HCT116 (cell line): ENCODE data around the gene HSPA4. TPM values are rescaled to one million over a fixed set of nuclear protein-coding genes. Genes with fewer than 3 reads are reported as not detected.

Experiments
- ATAC-seq: fragments of 200-7000 bp; cut with Tn5 transposase; 2 replicates; pipeline ENCODE4 v1.9.1; 2020; ENCODE audit warnings: mild to moderate bottlenecking, moderate library complexity
- BruUV-seq: library from RNA; stranded (reverse); fragments of 400-500 nt; replicated peaks from 2 replicates; lab custom pipeline; 2021; lab: Mats Ljungman, UMichigan
- CTCF ChIA-PET: fragments of 300-600 bp; sonication (Branson Sonifier 250); formaldehyde crosslinking; loops from one replicate; lab custom pipeline; 2021; ENCODE audit warnings: antibody characterized with exemption; lab: Charles Lee
- POLR2A ChIA-PET: fragments of 300-600, 350-600 bp; sonication (Branson Sonifier 250); formaldehyde crosslinking; loops from one replicate; lab custom pipeline; 2021; ENCODE audit warnings: antibody characterized with exemption; lab: Charles Lee
- RAD21 ChIA-PET, 2 experiments: fragments of 300-600 bp; sonication (Branson Sonifier 250); formaldehyde crosslinking; loops; one replicate each; lab custom pipeline; 2023; ENCODE audit warnings: low total read pairs in 2 of 2; ENCODE audit not compliant: uncharacterized antibody in 2 of 2, unreplicated experiment in 2 of 2, low non-redundant PET in 1 of 2; lab: Charles Lee
- DNase-seq: peaks from one replicate; pipeline ENCODE4 v3.0.0-alpha.2; 2010; ENCODE audit warnings: low read depth, low spot score
- H2AFZ ChIP-seq: fragments of 200-600 bp; shearing (Covaris generic), sonication (generic); 2 replicates; pipeline ENCODE4 v1.6.1; 2017; ENCODE audit warnings: low read depth, mixed run types, mixed read lengths, antibody characterized with exemption, low read length; ENCODE audit not compliant: poor library complexity, severe bottlenecking
- H3K27ac ChIP-seq: 2 replicates; pipeline ENCODE4 v1.5.1; 2012; ENCODE audit warnings: low read depth, low read length
- H3K27me3 ChIP-seq: fragments of 200-600 bp; sonication (generic); 2 replicates; pipeline ENCODE4 v1.6.1; 2016; ENCODE audit warnings: mixed run types, low read length, mixed read lengths; ENCODE audit not compliant: insufficient read depth
- H3K36me3 ChIP-seq, 2 experiments: fragments of 200-500 bp in 1 of 2; fragments of 200-600 bp in 1 of 2; sonication (Bioruptor generic) in 1 of 2; sonication (generic) in 1 of 2; 2 replicates each; pipeline versions ENCODE4 v1.5.1 to v1.6.1; 2014 to 2016; ENCODE audit warnings: low read length in 2 of 2, inconsistent platforms in 1 of 2, mixed read lengths in 1 of 2, mixed run types in 1 of 2; ENCODE audit not compliant: insufficient read depth in 2 of 2, control insufficient read depth in 1 of 2
- H3K4me1 ChIP-seq, 2 experiments: fragments of 200-600 bp in 1 of 2; sonication (generic) in 1 of 2; 2 replicates each; pipeline versions ENCODE4 v1.5.1 to v1.6.1; 2012 to 2017; ENCODE audit warnings: low read length in 2 of 2, inconsistent platforms in 1 of 2, mild to moderate bottlenecking in 1 of 2, mixed read lengths in 1 of 2, mixed run types in 1 of 2, moderate library complexity in 1 of 2; ENCODE audit not compliant: insufficient read depth in 2 of 2, control insufficient read depth in 1 of 2
- H3K4me2 ChIP-seq: fragments of 200-600 bp; sonication (generic); 2 replicates; pipeline ENCODE4 v1.6.1; 2017; ENCODE audit warnings: mixed run types, low read length, mixed read lengths
- H3K4me3 ChIP-seq, 2 experiments: fragments of 200-600 bp in 1 of 2; sonication (generic) in 1 of 2; replicated peaks in 1 of 2; 2 replicates each; pipeline ENCODE4 v1.5.1; 2011 to 2016; ENCODE audit warnings: low read length in 2 of 2, control low read depth in 1 of 2, low read depth in 1 of 2, mild to moderate bottlenecking in 1 of 2, mixed read lengths in 1 of 2, mixed run types in 1 of 2
- H3K79me2 ChIP-seq: fragments of 200-600 bp; sonication (generic); 2 replicates; pipeline ENCODE4 v1.6.1; 2017; ENCODE audit warnings: mild to moderate bottlenecking, mixed run types, low read length, moderate library complexity, mixed read lengths; ENCODE audit not compliant: insufficient read depth
- H3K9ac ChIP-seq: fragments of 200-600 bp; sonication (generic); 2 replicates; pipeline ENCODE4 v1.6.1; 2016; ENCODE audit warnings: low read length, mixed read lengths
- H3K9me2 ChIP-seq: fragments of 200-600 bp; sonication (generic), shearing (Covaris generic); 2 replicates; pipeline ENCODE4 v1.6.1; 2017; ENCODE audit warnings: mixed run types, mild to moderate bottlenecking, moderate library complexity; ENCODE audit not compliant: insufficient read depth
- H3K9me3 ChIP-seq, 2 experiments: fragments of 200-500 bp in 1 of 2; fragments of 200-600 bp in 1 of 2; sonication (Bioruptor generic) in 1 of 2; sonication (generic) in 1 of 2; 2 replicates each; pipeline ENCODE4 v1.6.1; 2014 to 2017; ENCODE audit warnings: low read length in 2 of 2, mixed read lengths in 2 of 2, inconsistent platforms in 1 of 2, low read depth in 1 of 2, mild to moderate bottlenecking in 1 of 2, mixed run types in 1 of 2, moderate library complexity in 1 of 2; ENCODE audit not compliant: control insufficient read depth in 1 of 2, insufficient read depth in 1 of 2
- H4K20me1 ChIP-seq: fragments of 200-600 bp; sonication (generic), shearing (Covaris generic); 2 replicates; pipeline ENCODE4 v1.6.1; 2017; ENCODE audit warnings: mixed run types, mild to moderate bottlenecking, moderate library complexity; ENCODE audit not compliant: insufficient read depth
- ATF3 ChIP-seq: IDR thresholded peaks from 2 replicates; pipeline ENCODE4 v1.6.1; 2012
- CBX3 ChIP-seq: IDR thresholded peaks from 2 replicates; pipeline ENCODE4 v1.6.1; 2012; ENCODE audit warnings: low read depth
- CTCF ChIP-seq, 3 experiments: fragments of 200-600 bp in 1 of 3; sonication (generic) in 1 of 3; IDR thresholded peaks in 2 of 3; conservative IDR thresholded peaks in 1 of 3; 2 replicates each; pipeline ENCODE4 v1.5.1; 2012 to 2017; ENCODE audit warnings: low read depth in 2 of 3, low read length in 2 of 3, antibody characterized with exemption in 1 of 3, borderline replicate concordance in 1 of 3, control low read depth in 1 of 3, mild to moderate bottlenecking in 1 of 3, mixed read lengths in 1 of 3, mixed run types in 1 of 3, moderate library complexity in 1 of 3; ENCODE audit not compliant: insufficient read depth in 1 of 3
- JUND ChIP-seq: IDR thresholded peaks from 2 replicates; pipeline ENCODE4 v1.6.1; 2012
- POLR2A ChIP-seq: IDR thresholded peaks from 2 replicates; pipeline ENCODE4 v1.7.0; 2011; ENCODE audit warnings: borderline replicate concordance; ENCODE audit not compliant: insufficient read depth, insufficient read length; ENCODE audit errors: extremely low read depth
- POLR2AphosphoS5 ChIP-seq: IDR thresholded peaks from 2 replicates; pipeline ENCODE4 v1.6.1; 2011; ENCODE audit warnings: mild to moderate bottlenecking, low read depth, low read length, moderate library complexity
- SP1 ChIP-seq: IDR thresholded peaks from 2 replicates; pipeline ENCODE4 v1.6.1; 2012; ENCODE audit warnings: low read depth
- ZNF274 ChIP-seq: fragments of 200-500 bp; sonication (Bioruptor generic); IDR thresholded peaks from 2 replicates; pipeline ENCODE4 v1.6.1; 2014; ENCODE audit warnings: mild to moderate bottlenecking, low read depth, low read length, inconsistent platforms
- intact Hi-C: fragments of 100-400 bp; cut with micrococcal nuclease; formaldehyde crosslinking; loops from 2 replicates; pipeline ENCODE4 v1.10.0; 2022
- total RNA-seq: library from RNA; stranded (reverse); gene quantifications from one replicate; pipeline ENCODE4 v1.2.1, GENCODE V29; 2021; ENCODE audit not compliant: unreplicated experiment
- TF ChIP-seq, protein P1 (sequence below): IDR thresholded peaks from 2 replicates; pipeline ENCODE4 v1.6.1; 2011; ENCODE audit warnings: mild to moderate bottlenecking, low read length, moderate library complexity; ENCODE audit not compliant: insufficient replicate concordance; ENCODE audit errors: extremely low read depth
- TF ChIP-seq, protein P2 (sequence below): IDR thresholded peaks from 2 replicates; pipeline ENCODE4 v1.6.1; 2012

HSPA4 gene
- total RNA-seq, 1 experiment from 2014 or later, result 212 TPM

DNA sequence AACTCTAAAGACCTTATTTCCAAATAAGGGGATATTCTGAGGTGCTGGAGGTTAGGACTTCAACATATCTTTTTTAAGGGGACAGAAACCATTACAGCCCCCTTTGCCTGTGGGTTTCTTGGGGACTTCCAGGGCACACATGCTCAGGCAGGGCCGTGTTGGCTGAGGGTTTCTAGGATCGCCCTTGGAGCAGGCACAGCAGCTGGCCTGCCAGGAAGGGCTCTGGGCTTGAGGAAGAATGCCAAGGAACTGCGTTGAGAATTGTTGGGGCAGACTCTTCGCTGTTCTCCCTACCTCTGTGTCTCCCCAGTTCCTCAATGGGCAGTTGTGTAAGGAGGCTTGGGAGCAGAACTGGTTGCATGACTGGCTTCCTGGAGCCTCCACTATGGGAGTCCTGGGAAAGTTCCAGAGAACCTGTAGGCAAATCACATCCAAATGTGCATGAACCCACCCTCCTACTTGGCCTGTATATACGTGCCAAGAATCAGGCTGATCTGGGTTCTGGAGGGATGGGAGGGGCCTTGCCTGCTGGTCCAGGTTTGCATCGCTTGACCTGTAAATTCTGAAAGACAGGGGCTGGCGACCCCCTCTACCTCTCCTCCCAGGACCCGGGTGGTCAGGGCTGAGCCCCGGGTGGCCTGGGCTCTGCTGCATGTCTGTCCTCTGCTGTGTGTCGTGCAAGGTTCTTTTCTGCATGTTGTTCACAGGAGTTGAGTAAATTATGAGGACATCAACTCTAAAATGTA is 65.5 kb downstream of the HSPA4 start:
- Histone ChIP-seq H3K4me2 (no peak overlapping the region), H3K79me2 (no peaks in the 10 kb centered on the region), H3K9me3 (no peaks in the 10 kb centered on the region), H4K20me1 (no peaks in the 10 kb centered on the region), H3K27ac (no peak overlapping the region), H3K36me3 (no peaks in the 10 kb centered on the region), H3K9me2 (no peaks in the 10 kb centered on the region), H3K9ac (no peak overlapping the region), H3K27me3 (no peaks in the 10 kb centered on the region), H2AFZ (no peak overlapping the region), H3K4me3 (no peak overlapping the region), H3K4me1 (no peaks in the 10 kb centered on the region)
- no peak for DNase-seq
- ChIA-PET POLR2A (no interaction called here), CTCF (interaction anchor here (1.6 kb wide), 1 partner anchor 131 kb away, joined by 8 read pairs; no protein-coding TSS in a partner anchor), RAD21 (no interaction called here)
- no peak for ATAC-seq
- no TSS peak for BruUV-seq
- TF ChIP-seq, protein P1, sequence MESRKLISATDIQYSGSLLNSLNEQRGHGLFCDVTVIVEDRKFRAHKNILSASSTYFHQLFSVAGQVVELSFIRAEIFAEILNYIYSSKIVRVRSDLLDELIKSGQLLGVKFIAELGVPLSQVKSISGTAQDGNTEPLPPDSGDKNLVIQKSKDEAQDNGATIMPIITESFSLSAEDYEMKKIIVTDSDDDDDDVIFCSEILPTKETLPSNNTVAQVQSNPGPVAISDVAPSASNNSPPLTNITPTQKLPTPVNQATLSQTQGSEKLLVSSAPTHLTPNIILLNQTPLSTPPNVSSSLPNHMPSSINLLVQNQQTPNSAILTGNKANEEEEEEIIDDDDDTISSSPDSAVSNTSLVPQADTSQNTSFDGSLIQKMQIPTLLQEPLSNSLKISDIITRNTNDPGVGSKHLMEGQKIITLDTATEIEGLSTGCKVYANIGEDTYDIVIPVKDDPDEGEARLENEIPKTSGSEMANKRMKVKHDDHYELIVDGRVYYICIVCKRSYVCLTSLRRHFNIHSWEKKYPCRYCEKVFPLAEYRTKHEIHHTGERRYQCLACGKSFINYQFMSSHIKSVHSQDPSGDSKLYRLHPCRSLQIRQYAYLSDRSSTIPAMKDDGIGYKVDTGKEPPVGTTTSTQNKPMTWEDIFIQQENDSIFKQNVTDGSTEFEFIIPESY, result no peak
- intact Hi-C loops, result no loop called here

DNA sequence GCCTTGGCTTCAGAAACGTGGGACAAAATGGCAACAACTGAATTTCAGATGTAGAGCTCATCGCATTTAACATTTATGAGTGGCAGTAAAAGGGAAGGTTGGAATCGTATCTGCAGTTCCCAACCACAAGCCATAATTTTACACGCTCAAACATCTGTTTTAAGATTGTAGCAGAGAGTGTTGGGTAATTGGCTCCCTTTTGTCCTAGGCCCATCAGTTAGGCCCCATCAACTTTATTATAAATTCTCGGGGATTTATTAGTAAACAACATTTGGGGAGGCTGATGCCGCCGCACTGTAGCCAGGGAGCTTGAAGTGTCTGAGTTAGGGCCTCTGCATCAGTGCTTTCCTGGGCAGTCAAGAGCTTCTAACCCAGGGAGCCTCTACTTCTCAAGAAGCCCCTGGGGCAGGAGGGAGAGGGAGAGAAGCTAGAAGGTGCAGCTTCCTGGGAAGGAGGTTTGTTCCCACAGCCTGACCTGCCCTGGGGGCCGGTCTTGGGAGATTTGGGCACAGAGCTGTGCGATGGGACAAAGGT is 66.2 kb downstream of the HSPA4 start:
- RAD21 ChIA-PET, result no interaction called here
- Histone ChIP-seq H3K9me3 (no peaks in the 10 kb centered on the region), H4K20me1 (no peaks in the 10 kb centered on the region), H3K9me2 (no peaks in the 10 kb centered on the region), H2AFZ (no peak overlapping the region), H3K4me3 (no peak overlapping the region), H3K27ac (no peak overlapping the region), H3K4me1 (no peaks in the 10 kb centered on the region), H3K27me3 (no peaks in the 10 kb centered on the region), H3K36me3 (no peaks in the 10 kb centered on the region), H3K4me2 (no peak overlapping the region), H3K9ac (no peak overlapping the region), H3K79me2 (no peaks in the 10 kb centered on the region)
- ATAC-seq (no peak), DNase-seq (no peak)
- intact Hi-C loops, result no loop called here
- CTCF ChIA-PET, result interaction anchor here (1.6 kb wide), 1 partner anchor 130 kb away, joined by 8 read pairs; no protein-coding TSS in a partner anchor
- no TSS peak for BruUV-seq
- POLR2A ChIA-PET, result interaction anchor here (1.0 kb wide), 1 partner anchor 130 kb away, joined by 4 read pairs; no protein-coding TSS in a partner anchor
- TF ChIP-seq POLR2A (no peak), CTCF (IDR thresholded peaks at IDR 0.05 in 2 of 3, conservative IDR thresholded peaks at IDR 0.05 in 1 of 3; ENCODE audit: borderline replicate concordance in 1 of 3, insufficient read depth in 1 of 3, low read depth in 2 of 3, low read length in 2 of 3) (no peak), ZNF274 (no peak), JUND (no peak), CBX3 (no peak), ATF3 (no peak), POLR2AphosphoS5 (no peak), SP1 (no peak)
- TF ChIP-seq, protein P1, result no peak
- TF ChIP-seq, protein P2, sequence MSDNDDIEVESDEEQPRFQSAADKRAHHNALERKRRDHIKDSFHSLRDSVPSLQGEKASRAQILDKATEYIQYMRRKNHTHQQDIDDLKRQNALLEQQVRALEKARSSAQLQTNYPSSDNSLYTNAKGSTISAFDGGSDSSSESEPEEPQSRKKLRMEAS, result no peak
